NB4 (cell line): Measurements from ENCODE around the gene OGFOD2.

Source experiments
- CTCF ChIP-seq: IDR thresholded peaks from one replicate; pipeline ENCODE4 v1.5.1; 2012; ENCODE audit warnings: low read depth, low read length
- MYC ChIP-seq: IDR thresholded peaks from 2 replicates; pipeline ENCODE4 v1.6.1; 2011; ENCODE audit warnings: low read depth, low read length
- POLR2A ChIP-seq: IDR thresholded peaks from 2 replicates; pipeline ENCODE4 v1.6.1; 2011; ENCODE audit warnings: mild to moderate bottlenecking; ENCODE audit not compliant: insufficient read length; ENCODE audit errors: extremely low read depth

GRCh38 chr12:123010110-123010509 is 35.1 kb downstream of the OGFOD2 start:
- TF ChIP-seq CTCF (no peak), MYC (no peak), POLR2A (no peak)
